Heart right ventricle (tissue), 16 donors: ENCODE measurements around the gene PXDC1. TPM values are rescaled to one million over a fixed set of nuclear protein-coding genes. Genes with fewer than 3 reads are reported as not detected.
A peak's percentile ranks its signal among the peaks of the same experiment; 100 is the strongest.

Experiments used
- ATAC-seq, 8 donors: fragments of 200-7000 bp; cut with Tn5 transposase; one replicate each; pipeline ENCODE4 v1.9.1; 2020; ENCODE audit warnings: mild to moderate bottlenecking in 8 of 8, moderate library complexity in 8 of 8, moderate number of reproducible peaks in 1 of 8
- DNase-seq, 2 donors: peaks; one replicate each; pipeline ENCODE4 v3.0.0-alpha.2; 2020
- H3K27ac ChIP-seq, 10 donors: fragments of 200-600 bp; sonication (generic) in 2 of 10; one replicate each; pipeline versions ENCODE4 v1.5.0 to v1.8.0; 2020 to 2022; ENCODE audit warnings: mild to moderate bottlenecking in 3 of 10
- H3K27me3 ChIP-seq, 7 donors: fragments of 200-600 bp; one replicate each; pipeline ENCODE4 v1.8.0; 2021 to 2022; ENCODE audit warnings: mild to moderate bottlenecking in 2 of 7
- H3K36me3 ChIP-seq, 9 donors: fragments of 200-600 bp; sonication (generic) in 1 of 9; one replicate each; pipeline versions ENCODE4 v1.5.0 to v1.8.0; 2020 to 2022; ENCODE audit warnings: mild to moderate bottlenecking in 2 of 9
- H3K4me1 ChIP-seq, 9 donors: fragments of 200-600 bp; sonication (generic) in 1 of 9; one replicate each; pipeline versions ENCODE4 v1.5.0 to v1.8.0; 2020 to 2022; ENCODE audit warnings: mild to moderate bottlenecking in 4 of 9
- H3K4me3 ChIP-seq, 10 donors: fragments of 200-600 bp; sonication (generic) in 2 of 10; one replicate each; pipeline versions ENCODE4 v1.5.0 to v1.8.0; 2020 to 2022; ENCODE audit warnings: mild to moderate bottlenecking in 7 of 10, moderate library complexity in 2 of 10
- H3K9me3 ChIP-seq, 11 donors: fragments of 200-600 bp in 10 of 11; sonication (generic) in 2 of 11; one replicate each; pipeline versions ENCODE4 v1.5.0 to v1.8.0; 2013 to 2022; ENCODE audit warnings: mild to moderate bottlenecking in 2 of 11, control low read depth in 1 of 11, moderate library complexity in 1 of 11
- CTCF ChIP-seq, 9 donors: fragments of 200-600 bp; sonication (generic) in 2 of 9; IDR thresholded peaks; one replicate each; pipeline versions ENCODE4 v1.5.0 to v1.8.0; 2021 to 2022; ENCODE audit warnings: antibody characterized with exemption in 9 of 9, mild to moderate bottlenecking in 5 of 9, moderate library complexity in 1 of 9
- WGBS, 2 donors: extraction: QIAGEN DNeasy Blood & Tissue Kit; methylation state at CpG; one replicate each; pipeline ENCODE4 v1.1.7; 2013; ENCODE audit warnings: inconsistent platforms in 1 of 2; 5-methylcytosine and 5-hydroxymethylcytosine counted together
- intact Hi-C, 10 donors: fragments of 100-400 bp; cut with DNase I; formaldehyde crosslinking; loops; one replicate each; pipeline versions ENCODE4 v1.11.1 to v1.14.2; 2022
- polyA plus RNA-seq, 2 donors: library from polyadenylated mRNA; stranded (reverse); fragments of 200-250 nt; gene quantifications; one replicate each; pipeline ENCODE4 v1.2.3, GENCODE V29; 2013
- total RNA-seq, 10 donors: library from RNA; stranded (reverse); fragmentation: NEBNext Ultra II Directional in 3 of 10; extraction: Animal tissue kit (Norgen Biotek cat#: 25700) in 3 of 10; gene quantifications; one replicate each; pipeline versions ENCODE4 v1.2.1 to v1.2.4, GENCODE V29; 2021 to 2023
- donor health status: Arrhythmogenic right ventricular cardiomyopathy.
- donor health status: ischemic (EF 13 %, LVEDD 7.1; RV severe dilation, severe dysfunction).
- donor health status: healthy with polysubstance abuse.
- donor health status: DM: no; HTN: yes; CAD: no.
- donor health status: DM: no; HTN: no; CAD: no.
- donor health status: ischemic (EF 25% LVEDD 6.9; RV normal size, moderate dysfunction).
- donor health status: ischemic (EF 25% LVEDD 5.7; RV mildly dilated, moderate dysfunction).
- donor health status: healthy.
- donor health status: DM: yes; HTN: yes; CAD: no.
- donor health status: Ischemic cardiomyopathy.
- donor health status: ischemic (EF 35%, LVEDD 5.7; RV mildly dilated, moderate dysfunction).
- donor health status: nonischemic (EF 11% LVEDD 7.7; RV severe dilation, severe dysfunction).
- donor health status: DM: yes; HTN: yes; CAD: no.
- donor health status: PGD.
- donor health status: ischemic (EF 29% LVEDD 5.4; RV normal size, mild dysfunction).
- donor health status: nonischemic (EF 23%, LVEDD 6.1; RV moderate dilation, normal function).

The PXDC1 gene
- total and polyA plus RNA-seq, 12 donors, result 11.3 to 69.9 (median 21.7) TPM

GRCh38 chr6:3699231-3699630 is 52.3 kb downstream of the PXDC1 start:
- Histone ChIP-seq H3K4me3 (no peak overlapping the region), H3K9me3 (peaks cover 0 to 10% (median 0%) of the 10 kb centered on the region in 11 donors), H3K4me1 (no peaks in the 10 kb centered on the region), H3K36me3 (no peaks in the 10 kb centered on the region), H3K27me3 (no peaks in the 10 kb centered on the region), H3K27ac (no peak overlapping the region)
- intact Hi-C loops, result no loop called here
- no peak for TF ChIP-seq CTCF (IDR thresholded peaks at IDR 0.05)
- WGBS, 2 donors, result 90 to 95% methylated on average over 3 of the region's 3 CpGs
- DNase-seq, result no peak
- ATAC-seq, result no peak

GRCh38 chr6:3698021-3698420 is 53.5 kb downstream of the PXDC1 start:
- H3K36me3 ChIP-seq, result no peaks in the 10 kb centered on the region
- DNase-seq (no peak), ATAC-seq (no peak)
- H3K27me3 ChIP-seq, result no peaks in the 10 kb centered on the region
- no peak overlapping the region for H3K4me3 ChIP-seq
- 84 to 86% methylated on average over 5 of the region's 5 CpGs for WGBS, 2 donors
- H3K9me3 ChIP-seq, result peaks cover 0 to 10% (median 0%) of the 10 kb centered on the region in 11 donors
- no peaks in the 10 kb centered on the region for H3K4me1 ChIP-seq
- no peak for TF ChIP-seq CTCF (IDR thresholded peaks at IDR 0.05)
- intact Hi-C loops, result no loop called here
- no peak overlapping the region for H3K27ac ChIP-seq

- H3K27me3 ChIP-seq, result no peaks in the 10 kb centered on the region
- no peak for TF ChIP-seq CTCF (IDR thresholded peaks at IDR 0.05)
- H3K36me3 ChIP-seq, result no peaks in the 10 kb centered on the region
- DNase-seq, result no peak
- no peaks in the 10 kb centered on the region for H3K4me1 ChIP-seq
- peak in 1 of 8 donors; percentile 77 for ATAC-seq
- no peak overlapping the region for H3K4me3 ChIP-seq
- WGBS, 2 donors, result 95 to 97% methylated on average over 1 of the region's 1 CpG
- H3K9me3 ChIP-seq, result peaks cover 0 to 10% (median 0%) of the 10 kb centered on the region in 11 donors
- no peak overlapping the region for H3K27ac ChIP-seq
- intact Hi-C loops, result no loop called here
Observed at GRCh38 chr6:3697609-3698008, 53.9 kb downstream of the PXDC1 start.

- 77 to 84% methylated on average over 5 of the region's 5 CpGs for WGBS, 2 donors
- TF ChIP-seq CTCF (IDR thresholded peaks at IDR 0.05), result no peak
- DNase-seq, result no peak
Observed at GRCh38 chr6:3696525-3697088, 54.9 kb downstream of the PXDC1 start.

More at GRCh38 chr6:3696525-3697088, 54.9 kb downstream of the PXDC1 start:
- H3K27ac ChIP-seq, result no peak overlapping the region
- H3K27me3 ChIP-seq, result no peaks in the 10 kb centered on the region
- no peaks in the 10 kb centered on the region for H3K4me1 ChIP-seq
- no peaks in the 10 kb centered on the region for H3K36me3 ChIP-seq
- intact Hi-C loops, result no loop called here
- ATAC-seq, result no peak
- H3K9me3 ChIP-seq, result peaks cover 0 to 10% (median 0%) of the 10 kb centered on the region in 11 donors
- no peak overlapping the region for H3K4me3 ChIP-seq
